ENCODE data around the gene ZNF275. TPM values are rescaled to one million over a fixed set of nuclear protein-coding genes. Genes with fewer than 3 reads are reported as not detected.
"Not testable (repeated sequence)": the region's sequence is repeated elsewhere in the genome, so short reads cannot be mapped to it uniquely, and the experiment has no call there.

ZNF275 gene
- polyA plus RNA-seq, 4 donors = 17.6 to 20.0 (median 19.3) TPM

GRCh38 chrX:153317996-153318722 lies 15.8 kb upstream of the ZNF275 start:
- DNase-seq (ENCODE audit: low read depth in 4 of 4, low spot score in 3 of 4) = no peak

- DNase-seq (ENCODE audit: low read depth in 4 of 4, low spot score in 3 of 4) = no peak
Observed at GRCh38 chrX:153318811-153319210, 15.1 kb upstream of the ZNF275 start.

- DNase-seq (ENCODE audit: low read depth in 4 of 4, low spot score in 3 of 4) = no peak
Observed at GRCh38 chrX:153319295-153320046, 14.5 kb upstream of the ZNF275 start.

- DNase-seq (ENCODE audit: low read depth in 4 of 4, low spot score in 3 of 4) = not testable (repeated sequence)
Observed at GRCh38 chrX:153320047-153320443, 13.9 kb upstream of the ZNF275 start.

- DNase-seq (ENCODE audit: low read depth in 4 of 4, low spot score in 3 of 4) = no peak
Observed at GRCh38 chrX:153320555-153321184, 13.3 kb upstream of the ZNF275 start.

- DNase-seq (ENCODE audit: low read depth in 4 of 4, low spot score in 3 of 4) = no peak
Observed at GRCh38 chrX:153321381-153322124, 12.4 kb upstream of the ZNF275 start, which contains the start of gene PNMA6F. PNMA6F (minus strand) TSS chrX:153321767; CDS start chrX:153320674, 1,093 bp downstream.

GRCh38 chrX:153327561-153327960 lies 6.4 kb upstream of the ZNF275 start:
- no peak for DNase-seq (ENCODE audit: low read depth in 4 of 4, low spot score in 3 of 4)

- no peak for DNase-seq (ENCODE audit: low read depth in 4 of 4, low spot score in 3 of 4)
Observed at GRCh38 chrX:153333266-153333665, 687 bp upstream of the ZNF275 start.

GRCh38 chrX:153334654-153335295 lies 822 bp downstream of the ZNF275 start:
- no peak for DNase-seq (ENCODE audit: low read depth in 4 of 4, low spot score in 3 of 4)

- DNase-seq (ENCODE audit: low read depth in 4 of 4, low spot score in 3 of 4) = no peak
Observed at GRCh38 chrX:153336121-153336894, 2.4 kb downstream of the ZNF275 start.

GRCh38 chrX:153336988-153337387 lies 3.0 kb downstream of the ZNF275 start:
- DNase-seq (ENCODE audit: low read depth in 4 of 4, low spot score in 3 of 4) = no peak

GRCh38 chrX:153338836-153339235 lies 4.9 kb downstream of the ZNF275 start:
- DNase-seq (ENCODE audit: low read depth in 4 of 4, low spot score in 3 of 4) = no peak

GRCh38 chrX:153339662-153340061 lies 5.7 kb downstream of the ZNF275 start:
- DNase-seq (ENCODE audit: low read depth in 4 of 4, low spot score in 3 of 4) = no peak

- DNase-seq (ENCODE audit: low read depth in 4 of 4, low spot score in 3 of 4) = no peak
Observed at GRCh38 chrX:153340111-153340510, 6.2 kb downstream of the ZNF275 start.

- no peak for DNase-seq (ENCODE audit: low read depth in 4 of 4, low spot score in 3 of 4)
Observed at GRCh38 chrX:153342762-153343558, 9.0 kb downstream of the ZNF275 start.

GRCh38 chrX:153343674-153344073 lies 9.7 kb downstream of the ZNF275 start:
- no peak for DNase-seq (ENCODE audit: low read depth in 4 of 4, low spot score in 3 of 4)

- DNase-seq (ENCODE audit: low read depth in 4 of 4, low spot score in 3 of 4) = no peak
Observed at GRCh38 chrX:153347530-153347929, 13.6 kb downstream of the ZNF275 start.

GRCh38 chrX:153348421-153348820 lies 14.5 kb downstream of the ZNF275 start:
- no peak for DNase-seq (ENCODE audit: low read depth in 4 of 4, low spot score in 3 of 4)

GRCh38 chrX:153349952-153350351 lies 16.0 kb downstream of the ZNF275 start:
- no peak for DNase-seq (ENCODE audit: low read depth in 4 of 4, low spot score in 3 of 4)

All from left renal pelvis (tissue), 4 donors.